Naive thymus-derived CD4-positive, alpha-beta T cell (primary cell): ENCODE results near the gene RERE. TPM values are rescaled to one million over a fixed set of nuclear protein-coding genes. Genes with fewer than 3 reads are reported as not detected.
A peak's percentile ranks its signal among the peaks of the same experiment; 100 is the strongest.

Experiments
- ATAC-seq: fragments of 150-1000 bp; cut with Tn5 transposase; 2 replicates; pipeline ENCODE4 v1.10.0; 2021; ENCODE audit warnings: mild to moderate bottlenecking, moderate library complexity
- CTCF ChIA-PET: fragments of 350-600 bp; sonication (Branson Sonifier 250); formaldehyde crosslinking; loops from one replicate; lab custom pipeline; 2021; ENCODE audit warnings: antibody characterized with exemption; lab: Charles Lee
- POLR2A ChIA-PET: fragments of 350-600 bp; sonication (Branson Sonifier 250); formaldehyde crosslinking; loops from one replicate; lab custom pipeline; 2021; ENCODE audit warnings: antibody characterized with exemption, inconsistent platforms; lab: Charles Lee
- DNase-seq, 9 donors: peaks; one replicate each; pipeline versions ENCODE4 v3.0.0 to v3.0.0-alpha.2; 2020 to 2022; ENCODE audit warnings: mixed read lengths in 1 of 9
- H3K27ac ChIP-seq: one replicate; pipeline ENCODE4 v1.7.0; 2013; ENCODE audit warnings: mild to moderate bottlenecking, low read depth, low read length, moderate library complexity
- H3K27me3 ChIP-seq, 2 donors: one replicate each; pipeline ENCODE4 v1.7.0; 2013; ENCODE audit warnings: low read length in 2 of 2, mild to moderate bottlenecking in 2 of 2, moderate library complexity in 2 of 2; ENCODE audit not compliant: control insufficient read depth in 2 of 2, insufficient read depth in 2 of 2
- H3K36me3 ChIP-seq, 3 experiments: 1 replicate in 2 of 3; 2 replicates in 1 of 3; pipeline ENCODE4 v1.7.0; 2013; ENCODE audit warnings: low read length in 3 of 3, mild to moderate bottlenecking in 3 of 3, moderate library complexity in 1 of 3; ENCODE audit not compliant: insufficient read depth in 3 of 3, control insufficient read depth in 2 of 3
- H3K4me1 ChIP-seq, 2 donors: one replicate each; pipeline ENCODE4 v1.7.0; 2013; ENCODE audit warnings: low read length in 2 of 2, mild to moderate bottlenecking in 2 of 2, moderate library complexity in 1 of 2; ENCODE audit not compliant: control insufficient read depth in 2 of 2, insufficient read depth in 2 of 2
- H3K4me3 ChIP-seq: 2 replicates; pipeline ENCODE4 v1.7.0; 2013; ENCODE audit warnings: mild to moderate bottlenecking, low read length
- H3K9me3 ChIP-seq, 3 experiments: 1 replicate in 2 of 3; 2 replicates in 1 of 3; pipeline ENCODE4 v1.7.0; 2013; ENCODE audit warnings: low read length in 3 of 3; ENCODE audit not compliant: control insufficient read depth in 2 of 3
- H3K27ac Mint-ChIP-seq, 9 donors: one replicate each; pipeline ENCODE4 v1.8.0; 2020 to 2022; ENCODE audit warnings: mixed read lengths in 9 of 9, mild to moderate bottlenecking in 8 of 9, moderate library complexity in 5 of 9, inconsistent platforms in 2 of 9
- H3K27me3 Mint-ChIP-seq, 5 donors: one replicate each; pipeline ENCODE4 v1.8.0; 2021 to 2022; ENCODE audit warnings: mixed read lengths in 5 of 5, mild to moderate bottlenecking in 1 of 5
- H3K36me3 Mint-ChIP-seq, 5 donors: one replicate each; pipeline ENCODE4 v1.8.0; 2020 to 2022; ENCODE audit warnings: mixed read lengths in 5 of 5, mild to moderate bottlenecking in 3 of 5, inconsistent platforms in 1 of 5
- H3K4me1 Mint-ChIP-seq, 7 donors: one replicate each; pipeline ENCODE4 v1.8.0; 2020 to 2022; ENCODE audit warnings: mixed read lengths in 7 of 7, mild to moderate bottlenecking in 3 of 7, inconsistent platforms in 1 of 7
- H3K4me3 Mint-ChIP-seq, 10 donors: one replicate each; pipeline ENCODE4 v1.8.0; 2020 to 2022; ENCODE audit warnings: mild to moderate bottlenecking in 10 of 10, mixed read lengths in 10 of 10, moderate library complexity in 6 of 10, inconsistent platforms in 2 of 10
- H3K9me3 Mint-ChIP-seq, 11 donors: one replicate each; pipeline ENCODE4 v1.8.0; 2020 to 2022; ENCODE audit warnings: mixed read lengths in 11 of 11, mild to moderate bottlenecking in 4 of 11, inconsistent platforms in 1 of 11, moderate library complexity in 1 of 11
- intact Hi-C, 2 donors: fragments of 100-400 bp; cut with micrococcal nuclease; formaldehyde crosslinking; loops; one replicate each; pipeline ENCODE4 v1.15.1; 2023
- polyA plus RNA-seq, 2 donors: library from polyadenylated mRNA; unstranded; fragments of 300-500 nt; fragmentation: Illumina TruSeq; gene quantifications; one replicate each; pipeline ENCODE4 v1.2.3, GENCODE V29; 2021
- total RNA-seq, 6 experiments: library from RNA in 5 of 6; stranded (reverse) in 5 of 6; gene quantifications; 1 replicate in 5 of 6; 2 replicates in 1 of 6; pipeline ENCODE4 v1.2.3 and lab custom pipeline; 2021 to 2026

Gene RERE
- total and polyA plus RNA-seq, 7 experiments from 2014 or later: 7.3 to 114 (median 106) TPM

DNA sequence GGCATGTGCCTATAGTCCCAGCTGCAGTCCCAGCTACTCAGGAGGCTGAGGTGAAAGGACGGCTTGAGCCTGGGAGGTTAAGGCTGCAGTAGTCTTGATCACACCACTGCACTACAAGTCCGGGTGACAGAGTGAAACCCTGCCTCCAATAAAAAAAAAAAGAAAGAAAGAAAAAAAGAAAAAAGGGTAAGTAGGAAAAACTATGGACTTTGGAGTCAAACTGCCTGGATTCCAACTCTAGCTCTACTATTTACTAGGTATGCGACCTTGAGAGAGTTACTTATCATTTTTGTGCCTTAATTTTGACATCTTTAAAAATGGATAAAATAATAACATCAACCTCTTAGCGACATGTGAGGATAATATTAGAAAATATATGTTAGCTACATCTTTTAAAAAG lies 348.7 kb downstream of the RERE start:
- no peak overlapping the region for H3K4me3 Mint-ChIP-seq
- H3K36me3 Mint-ChIP-seq: peaks cover 0 to 18% (median 0%) of the 10 kb centered on the region in 5 donors
- Histone ChIP-seq H3K9me3 (no peaks in the 10 kb centered on the region), H3K4me3 (no peak overlapping the region), H3K27me3 (no peaks in the 10 kb centered on the region), H3K4me1 (peaks cover 9 to 17% of the 10 kb centered on the region in 2 donors), H3K36me3 (peaks cover 0 to 16% (median 0%) of the 10 kb centered on the region in 3 experiments), H3K27ac (no peak overlapping the region)
- H3K27me3 Mint-ChIP-seq: no peaks in the 10 kb centered on the region
- H3K9me3 Mint-ChIP-seq: no peaks in the 10 kb centered on the region
- H3K4me1 Mint-ChIP-seq: peaks cover 24 to 54% (median 39%) of the 10 kb centered on the region in 7 donors
- DNase-seq (no peak), ATAC-seq (no peak)
- ChIA-PET CTCF (interaction anchor here (1.4 kb wide), 1 partner anchor 57 kb away, joined by 3 read pairs; no protein-coding TSS in a partner anchor), POLR2A (interaction anchor here (1.2 to 1.6 kb wide), 2 partner anchors 9 to 61 kb away, joined by 3 to 5 read pairs; no protein-coding TSS in a partner anchor)
- intact Hi-C loops: loop anchor here in 1 of 2 donors (10.0 kb wide), 1 partner anchor 206 kb away; no protein-coding TSS in a partner anchor
- peak overlapping the region in 1 of 9 donors; percentile 21 for H3K27ac Mint-ChIP-seq

DNA sequence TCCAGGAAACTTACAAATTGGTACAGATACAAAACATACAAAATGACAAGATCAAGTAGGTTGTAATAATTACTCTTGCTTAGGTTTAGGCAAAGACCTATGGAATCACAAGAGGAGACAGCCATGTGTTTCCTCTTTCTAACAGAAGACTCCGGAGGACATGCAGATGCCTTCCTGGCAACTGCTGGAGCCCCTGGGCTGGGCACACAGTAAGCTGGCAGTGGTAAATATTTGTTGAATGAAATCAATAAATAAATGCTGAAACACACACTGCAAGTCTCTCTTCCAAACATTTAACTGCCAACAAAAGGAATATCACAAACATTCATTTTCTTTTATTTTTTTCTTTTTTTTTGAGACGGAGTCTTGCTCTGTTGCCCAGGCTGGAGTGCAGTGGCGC lies 350.1 kb downstream of the RERE start:
- intact Hi-C loops: loop anchor here in 1 of 2 donors (10.0 kb wide), 1 partner anchor 207 kb away; no protein-coding TSS in a partner anchor
- CTCF ChIA-PET: no interaction called here

DNA sequence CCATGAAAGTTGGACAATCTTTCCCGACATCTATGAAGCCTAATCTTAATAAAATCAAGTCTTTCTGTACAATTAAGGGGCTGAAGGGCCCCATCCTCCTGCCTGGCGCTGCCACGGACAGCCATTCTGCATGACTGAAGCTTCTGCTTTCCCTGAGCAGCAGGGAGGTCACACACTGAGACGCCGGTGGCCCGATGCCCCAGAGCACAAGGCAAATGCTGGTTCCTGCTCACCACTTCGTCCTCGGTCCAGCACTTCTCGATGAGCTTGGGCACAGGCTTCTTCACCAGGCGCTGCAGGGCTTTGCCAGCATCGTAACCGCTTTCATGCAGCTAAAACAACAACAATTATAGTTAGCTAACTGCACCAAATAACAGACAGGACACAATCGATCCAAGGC lies 351.7 kb downstream of the RERE start:
- no peak for ATAC-seq
- CTCF ChIA-PET: interaction anchor here (1.2 kb wide), 1 partner anchor 97 kb away, joined by 3 read pairs; no protein-coding TSS in a partner anchor
- Mint-ChIP-seq H3K9me3 (no peaks in the 10 kb centered on the region), H3K4me1 (peaks cover 20 to 65% (median 49%) of the 10 kb centered on the region in 7 donors), H3K27me3 (no peaks in the 10 kb centered on the region), H3K4me3 (no peak overlapping the region), H3K36me3 (peaks cover 0 to 18% (median 0%) of the 10 kb centered on the region in 5 donors), H3K27ac (peak overlapping the region in 5 of 9 donors; percentile 23 to 89 (median 48))
- DNase-seq: no peak
- H3K36me3 ChIP-seq: peaks cover 0 to 16% (median 0%) of the 10 kb centered on the region in 3 experiments
- H3K9me3 ChIP-seq: no peaks in the 10 kb centered on the region
- no peak overlapping the region for H3K27ac ChIP-seq
- POLR2A ChIA-PET: no interaction called here
- intact Hi-C loops: loop anchor here in 1 of 2 donors (1.0 to 10.0 kb wide), 2 partner anchors 209 to 384 kb away; no protein-coding TSS in a partner anchor
- H3K27me3 ChIP-seq: no peaks in the 10 kb centered on the region
- no peak overlapping the region for H3K4me3 ChIP-seq
- H3K4me1 ChIP-seq: peaks cover 0 to 29% of the 10 kb centered on the region in 2 donors

More for the DNA sequence above, 350.1 kb downstream of the RERE start:
- no peak for ATAC-seq
- H3K27ac Mint-ChIP-seq: peak overlapping the region in 4 of 9 donors; percentile 27 to 71 (median 48)
- no peaks in the 10 kb centered on the region for H3K9me3 Mint-ChIP-seq
- Histone ChIP-seq H3K4me3 (no peak overlapping the region), H3K27ac (no peak overlapping the region), H3K4me1 (peaks cover 0 to 18% of the 10 kb centered on the region in 2 donors), H3K9me3 (no peaks in the 10 kb centered on the region), H3K27me3 (no peaks in the 10 kb centered on the region), H3K36me3 (peaks cover 0 to 16% (median 0%) of the 10 kb centered on the region in 3 experiments)
- POLR2A ChIA-PET: no interaction called here
- H3K36me3 Mint-ChIP-seq: peaks cover 0 to 18% (median 0%) of the 10 kb centered on the region in 5 donors
- no peak overlapping the region for H3K4me3 Mint-ChIP-seq
- H3K27me3 Mint-ChIP-seq: no peaks in the 10 kb centered on the region
- DNase-seq: no peak
- peaks cover 23 to 54% (median 39%) of the 10 kb centered on the region in 7 donors for H3K4me1 Mint-ChIP-seq

DNA sequence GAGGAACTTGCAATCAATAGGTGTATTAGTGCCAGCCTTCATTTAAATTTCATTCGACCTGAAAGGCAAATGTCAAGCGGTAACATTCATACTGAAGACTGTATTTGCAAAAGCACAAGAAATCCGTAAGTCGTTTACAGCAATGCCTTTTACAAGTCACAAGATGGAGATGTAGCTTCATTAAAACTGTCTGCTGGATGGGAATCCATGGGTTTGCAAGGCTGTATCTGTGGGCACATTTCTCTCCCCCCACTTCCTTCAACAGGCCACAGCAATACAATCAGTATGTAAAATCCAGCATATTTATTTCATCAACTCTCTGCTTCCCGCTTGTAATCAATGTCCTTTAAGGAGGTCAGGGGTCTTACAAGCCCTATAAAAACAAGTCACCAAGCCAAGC lies 352.4 kb downstream of the RERE start:
- Histone ChIP-seq H3K9me3 (no peaks in the 10 kb centered on the region), H3K4me3 (no peak overlapping the region), H3K27me3 (no peaks in the 10 kb centered on the region), H3K36me3 (peaks cover 0 to 16% (median 0%) of the 10 kb centered on the region in 3 experiments), H3K4me1 (peaks cover 0 to 31% of the 10 kb centered on the region in 2 donors), H3K27ac (no peak overlapping the region)
- no peaks in the 10 kb centered on the region for H3K27me3 Mint-ChIP-seq
- intact Hi-C loops: loop anchor here in 1 of 2 donors (1.0 to 10.0 kb wide), 2 partner anchors 210 to 384 kb away; no protein-coding TSS in a partner anchor
- ATAC-seq: no peak
- ChIA-PET POLR2A (no interaction called here), CTCF (interaction anchor here (1.2 kb wide), 1 partner anchor 98 kb away, joined by 3 read pairs; no protein-coding TSS in a partner anchor)
- peaks cover 20 to 71% (median 53%) of the 10 kb centered on the region in 7 donors for H3K4me1 Mint-ChIP-seq
- H3K9me3 Mint-ChIP-seq: no peaks in the 10 kb centered on the region
- H3K27ac Mint-ChIP-seq: peak overlapping the region in 7 of 9 donors; percentile 29 to 90 (median 70)
- no peak overlapping the region for H3K4me3 Mint-ChIP-seq
- H3K36me3 Mint-ChIP-seq: peaks cover 0 to 18% (median 0%) of the 10 kb centered on the region in 5 donors
- no peak for DNase-seq

DNA sequence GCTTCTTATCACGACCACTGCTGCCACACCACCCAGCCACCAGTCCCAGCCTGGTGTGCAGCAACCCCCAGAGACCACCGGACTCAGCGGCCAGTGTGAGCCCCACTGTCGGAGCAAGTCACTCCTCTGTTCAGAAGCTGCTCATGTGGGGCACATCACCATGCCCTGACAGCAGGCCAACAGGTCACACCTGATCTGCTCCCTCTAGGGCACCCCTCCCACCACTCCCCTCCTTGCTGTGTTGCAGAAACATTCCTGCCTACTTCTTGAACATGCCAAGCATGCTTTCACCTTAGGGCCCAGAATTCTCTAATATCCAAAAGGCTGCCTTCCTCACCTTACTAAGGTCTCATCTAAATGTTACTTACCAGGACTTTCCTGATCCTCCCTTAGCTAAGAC lies 353.1 kb downstream of the RERE start:
- DNase-seq (no peak), ATAC-seq (no peak)
- Histone ChIP-seq H3K27ac (no peak overlapping the region), H3K27me3 (no peaks in the 10 kb centered on the region), H3K4me1 (peaks cover 0 to 31% of the 10 kb centered on the region in 2 donors), H3K36me3 (peaks cover 0 to 16% (median 0%) of the 10 kb centered on the region in 3 experiments), H3K9me3 (no peaks in the 10 kb centered on the region), H3K4me3 (no peak overlapping the region)
- ChIA-PET CTCF (no interaction called here), POLR2A (interaction anchor here (1.9 kb wide), 1 partner anchor 8 kb away, joined by 10 read pairs; no protein-coding TSS in a partner anchor)
- Mint-ChIP-seq H3K4me1 (peaks cover 20 to 78% (median 60%) of the 10 kb centered on the region in 7 donors), H3K9me3 (no peaks in the 10 kb centered on the region), H3K27ac (peak overlapping the region; percentile 6 to 90 (median 65)), H3K4me3 (no peak overlapping the region), H3K27me3 (no peaks in the 10 kb centered on the region), H3K36me3 (peaks cover 0 to 18% (median 0%) of the 10 kb centered on the region in 5 donors)
- intact Hi-C loops: loop anchor here in 1 of 2 donors (5.0 to 10.0 kb wide), 2 partner anchors 63 to 210 kb away; no protein-coding TSS in a partner anchor

DNA sequence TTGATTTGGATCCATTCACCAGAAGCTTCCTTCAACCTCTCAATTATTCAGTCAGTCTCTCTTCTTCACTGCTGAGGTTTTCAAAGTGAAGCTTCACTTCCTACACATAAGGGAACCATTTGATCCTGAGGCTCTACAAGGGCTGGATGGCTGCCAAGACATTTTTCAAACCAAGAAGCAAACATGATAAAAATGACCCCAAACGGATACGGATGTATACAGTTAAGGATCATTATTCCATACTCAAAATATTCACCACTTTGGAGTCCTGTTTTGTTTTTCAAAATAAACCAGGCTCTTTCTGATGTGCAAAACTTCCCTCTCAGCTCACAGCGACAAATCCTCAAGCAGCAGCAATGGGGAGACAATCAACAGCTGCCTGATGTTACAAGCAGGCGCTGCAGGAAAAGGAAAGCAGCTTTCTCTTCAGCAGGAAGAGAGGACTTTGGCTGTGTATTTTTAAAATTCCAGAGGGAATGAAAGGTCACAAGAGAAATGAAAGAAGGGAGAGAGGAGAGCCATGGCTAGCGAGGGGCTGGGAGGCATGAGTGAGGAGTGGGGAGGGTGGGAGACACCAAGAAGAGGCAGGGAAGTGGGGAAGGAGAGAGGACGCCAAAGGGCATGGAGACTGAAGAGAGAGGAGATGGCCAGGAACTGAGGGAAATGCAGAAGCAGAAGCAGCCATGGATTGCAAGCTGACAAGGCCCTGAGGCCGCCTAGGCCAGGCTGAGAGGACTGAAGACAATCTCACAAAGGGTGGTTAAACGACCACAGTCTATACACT lies 354.1 kb downstream of the RERE start:
- Mint-ChIP-seq H3K36me3 (peaks cover 0 to 18% (median 0%) of the 10 kb centered on the region in 5 donors), H3K4me3 (peak overlapping the region in 9 of 10 donors; percentile 35 to 80 (median 52)), H3K27ac (peak overlapping the region; percentile 54 to 90 (median 85)), H3K27me3 (no peaks in the 10 kb centered on the region), H3K9me3 (no peaks in the 10 kb centered on the region), H3K4me1 (peaks cover 20 to 82% (median 63%) of the 10 kb centered on the region in 7 donors)
- CTCF ChIA-PET: interaction anchor here (0.7 to 1.2 kb wide), 3 partner anchors 39 to 264 kb away, joined by 3 to 4 read pairs (median 4); no protein-coding TSS in a partner anchor
- Histone ChIP-seq H3K9me3 (no peaks in the 10 kb centered on the region), H3K27me3 (no peaks in the 10 kb centered on the region), H3K4me3 (no peak overlapping the region), H3K27ac (peak overlapping the region; percentile 43), H3K4me1 (peaks cover 0 to 31% of the 10 kb centered on the region in 2 donors), H3K36me3 (peaks cover 0 to 16% (median 0%) of the 10 kb centered on the region in 3 experiments)
- POLR2A ChIA-PET: interaction anchor here (1.9 to 4.5 kb wide), 3 partner anchors 9 to 40 kb away, joined by 6 to 21 read pairs (median 10); no protein-coding TSS in a partner anchor
- peak in 7 of 9 donors; percentile 41 to 68 (median 61) for DNase-seq
- peak; percentile 75 for ATAC-seq
- intact Hi-C loops: loop anchor here in 1 of 2 donors (2.0 to 10.0 kb wide), 3 partner anchors 39 to 211 kb away; no protein-coding TSS in a partner anchor
